ENCODE measurements around the gene MST1. TPM values are rescaled to one million over a fixed set of nuclear protein-coding genes. Genes with fewer than 3 reads are reported as not detected.

MST1 gene
- total RNA-seq, 5 donors from 2014 or later (not counting 1 experiment from before 2014, with no cell fraction given), result 9.9 to 16.1 (median 12.6) TPM

GRCh38 chr3:49718858-49719213 lies 29.6 kb upstream of the MST1 start:
- H3K4me3 ChIP-seq (ENCODE audit: control insufficient read depth in 1 of 2, extremely low read depth in 1 of 2, low read length in 1 of 2), result peak overlapping the region; percentile 80 to 81
- Mint-ChIP-seq H3K36me3 (peaks cover 4% of the 10 kb centered on the region), H3K27ac (peak overlapping the region; percentile 82 to 93), H3K27me3 (no peaks in the 10 kb centered on the region), H3K4me1 (peaks cover 29 to 39% (median 39%) of the 10 kb centered on the region in 3 donors), H3K9me3 (no peaks in the 10 kb centered on the region), H3K4me3 (peak overlapping the region; percentile 86 to 92 (median 88))
- POLR2A ChIA-PET, result no interaction called here
- peaks cover 2 to 40% of the 10 kb centered on the region in 2 experiments for H3K4me1 ChIP-seq (ENCODE audit: control insufficient read depth in 1 of 2, extremely low read depth in 1 of 2, insufficient read depth in 2 of 2, low read length in 2 of 2)
- no peaks in the 10 kb centered on the region for H3K9me3 ChIP-seq
- CTCF ChIA-PET, result interaction anchor here in 1 of 2 donors (0.5 kb wide), 1 partner anchor 1953 kb away, joined by 4 read pairs; no protein-coding TSS in a partner anchor
- H3K36me3 ChIP-seq (ENCODE audit: control insufficient read depth in 2 of 2, extremely low read depth in 1 of 2, insufficient read depth in 1 of 2, low read length in 1 of 2), result peaks cover 5 to 22% of the 10 kb centered on the region in 2 donors
- 22% methylated on average over 33 of the region's 33 CpGs for WGBS (ENCODE audit: insufficient coverage)
- no peak for DNase-seq
- H3K27me3 ChIP-seq (replicated peaks in 1 of 2; ENCODE audit: control insufficient read depth in 2 of 2, extremely low read depth in 1 of 2, insufficient read depth in 2 of 2, low read length in 1 of 2), result no peaks in the 10 kb centered on the region
- no peak overlapping the region for H3K27ac ChIP-seq (ENCODE audit: low read length)
- no peak for ATAC-seq (replicated peaks in 1 of 4)

- H3K9me3 ChIP-seq, result no peaks in the 10 kb centered on the region
- Mint-ChIP-seq H3K4me1 (peaks cover 28 to 37% (median 35%) of the 10 kb centered on the region in 3 donors), H3K4me3 (peak overlapping the region; percentile 86 to 92 (median 88)), H3K9me3 (no peaks in the 10 kb centered on the region), H3K36me3 (peaks cover 4% of the 10 kb centered on the region), H3K27ac (peak overlapping the region in 1 of 2 donors; percentile 93), H3K27me3 (no peaks in the 10 kb centered on the region)
- peaks cover 3 to 43% of the 10 kb centered on the region in 2 experiments for H3K4me1 ChIP-seq (ENCODE audit: control insufficient read depth in 1 of 2, extremely low read depth in 1 of 2, insufficient read depth in 2 of 2, low read length in 2 of 2)
- ATAC-seq (replicated peaks in 1 of 4) (no peak), DNase-seq (no peak)
- WGBS (ENCODE audit: insufficient coverage), result 92% methylated on average over 74 of the region's 75 CpGs
- ChIA-PET CTCF (no interaction called here), POLR2A (no interaction called here)
- no peak overlapping the region for H3K27ac ChIP-seq (ENCODE audit: low read length)
- peak overlapping the region; percentile 80 to 81 for H3K4me3 ChIP-seq (ENCODE audit: control insufficient read depth in 1 of 2, extremely low read depth in 1 of 2, low read length in 1 of 2)
- H3K27me3 ChIP-seq (replicated peaks in 1 of 2; ENCODE audit: control insufficient read depth in 2 of 2, extremely low read depth in 1 of 2, insufficient read depth in 2 of 2, low read length in 1 of 2), result no peaks in the 10 kb centered on the region
- peaks cover 5 to 22% of the 10 kb centered on the region in 2 donors for H3K36me3 ChIP-seq (ENCODE audit: control insufficient read depth in 2 of 2, extremely low read depth in 1 of 2, insufficient read depth in 1 of 2, low read length in 1 of 2)
Observed at GRCh38 chr3:49717959-49718857, 28.9 kb upstream of the MST1 start.

DNA sequence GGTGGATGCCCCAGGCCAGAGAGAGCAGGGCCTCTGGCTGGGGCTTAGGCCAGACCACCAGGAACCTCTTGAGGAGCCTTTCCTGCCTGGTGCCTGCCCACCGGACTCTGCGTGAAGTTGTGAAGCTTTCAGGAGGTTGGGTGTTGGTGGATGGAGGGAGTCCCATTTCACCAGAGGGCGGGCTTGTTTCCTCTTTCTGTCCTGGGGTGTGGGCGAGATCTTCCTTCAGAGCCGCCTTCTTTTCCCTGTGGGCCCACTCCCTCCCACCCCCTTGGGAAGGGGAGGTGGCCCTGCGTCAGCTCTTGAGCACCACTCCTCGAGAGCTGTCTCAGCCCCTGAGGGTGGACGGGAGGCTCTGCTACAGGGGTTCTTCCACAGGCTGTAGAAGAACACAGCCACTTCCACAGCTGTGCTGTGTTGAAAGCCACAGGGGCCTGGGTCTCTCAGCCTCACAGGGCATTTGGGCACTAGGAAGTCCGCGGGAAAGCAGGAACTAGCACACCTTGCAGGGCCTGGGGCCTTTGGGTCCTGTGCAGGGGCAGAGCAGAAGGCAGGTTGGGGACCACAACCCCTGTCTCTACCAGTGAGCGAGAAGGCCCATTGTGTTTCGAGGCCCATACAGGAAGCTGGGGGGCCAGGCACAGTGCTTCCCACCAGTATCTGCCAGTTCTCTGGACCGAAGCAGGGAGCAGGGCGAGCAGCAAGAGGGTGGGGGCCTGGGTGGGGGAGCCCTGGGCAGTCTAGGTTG lies 28.1 kb upstream of the MST1 start:
- ChIA-PET POLR2A (no interaction called here), CTCF (no interaction called here)
- Histone ChIP-seq H3K27ac (ENCODE audit: low read length) (no peak overlapping the region), H3K4me1 (ENCODE audit: control insufficient read depth in 1 of 2, extremely low read depth in 1 of 2, insufficient read depth in 2 of 2, low read length in 2 of 2) (peaks cover 3 to 43% of the 10 kb centered on the region in 2 experiments), H3K36me3 (ENCODE audit: control insufficient read depth in 2 of 2, extremely low read depth in 1 of 2, insufficient read depth in 1 of 2, low read length in 1 of 2) (peaks cover 5 to 17% of the 10 kb centered on the region in 2 donors), H3K27me3 (replicated peaks in 1 of 2; ENCODE audit: control insufficient read depth in 2 of 2, extremely low read depth in 1 of 2, insufficient read depth in 2 of 2, low read length in 1 of 2) (no peaks in the 10 kb centered on the region), H3K9me3 (no peaks in the 10 kb centered on the region), H3K4me3 (ENCODE audit: control insufficient read depth in 1 of 2, extremely low read depth in 1 of 2, low read length in 1 of 2) (no peak overlapping the region)
- Mint-ChIP-seq H3K27ac (no peak overlapping the region), H3K9me3 (no peaks in the 10 kb centered on the region), H3K27me3 (no peaks in the 10 kb centered on the region), H3K4me3 (peak overlapping the region; percentile 21 to 92 (median 21)), H3K36me3 (peaks cover 4% of the 10 kb centered on the region), H3K4me1 (peaks cover 27 to 31% (median 29%) of the 10 kb centered on the region in 3 donors)
- WGBS (ENCODE audit: insufficient coverage), result over 99% methylated on average over 10 of the region's 14 CpGs
- DNase-seq, result no peak
- no peak for ATAC-seq (replicated peaks in 1 of 4)

- H3K36me3 Mint-ChIP-seq, result peaks cover 4% of the 10 kb centered on the region
Observed at GRCh38 chr3:49716691-49717210, 27.5 kb upstream of the MST1 start.

DNA sequence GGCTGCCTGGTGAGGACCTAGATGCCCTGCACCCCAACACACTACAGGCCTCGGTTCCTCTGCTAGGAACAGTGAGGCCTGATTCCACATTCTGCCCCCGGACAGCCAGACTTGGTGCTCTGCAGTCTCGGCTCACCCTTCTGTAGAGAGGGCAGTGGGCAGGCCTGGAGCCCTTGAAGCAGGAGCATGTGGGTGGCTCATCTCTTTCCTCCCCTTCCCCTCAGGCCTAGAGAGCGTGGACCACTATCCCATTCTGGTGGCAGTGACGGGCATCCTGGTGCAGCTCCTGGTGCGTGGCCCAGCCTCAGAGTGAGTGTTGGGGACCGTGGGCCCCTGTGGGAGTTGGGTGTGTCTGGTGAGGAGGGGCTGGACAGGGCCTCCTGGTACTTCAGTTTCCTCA lies 26.9 kb upstream of the MST1 start:
- H3K9me3 ChIP-seq, result no peaks in the 10 kb centered on the region
- Mint-ChIP-seq H3K27me3 (no peaks in the 10 kb centered on the region), H3K4me3 (no peak overlapping the region), H3K4me1 (peaks cover 26 to 31% (median 28%) of the 10 kb centered on the region in 3 donors), H3K9me3 (no peaks in the 10 kb centered on the region), H3K27ac (no peak overlapping the region), H3K36me3 (peaks cover 1% of the 10 kb centered on the region)
- ATAC-seq (replicated peaks in 1 of 4), result no peak
- no peaks in the 10 kb centered on the region for H3K27me3 ChIP-seq (replicated peaks in 1 of 2; ENCODE audit: control insufficient read depth in 2 of 2, extremely low read depth in 1 of 2, insufficient read depth in 2 of 2, low read length in 1 of 2)
- no peak for DNase-seq
- H3K27ac ChIP-seq (ENCODE audit: low read length), result no peak overlapping the region
- WGBS (ENCODE audit: insufficient coverage), result 94% methylated on average over 2 of the region's 7 CpGs
- H3K36me3 ChIP-seq (ENCODE audit: control insufficient read depth in 2 of 2, extremely low read depth in 1 of 2, insufficient read depth in 1 of 2, low read length in 1 of 2), result peaks cover 5 to 9% of the 10 kb centered on the region in 2 donors
- H3K4me1 ChIP-seq (ENCODE audit: control insufficient read depth in 1 of 2, extremely low read depth in 1 of 2, insufficient read depth in 2 of 2, low read length in 2 of 2), result peaks cover 3 to 44% of the 10 kb centered on the region in 2 experiments
- ChIA-PET POLR2A (no interaction called here), CTCF (interaction anchor here in 1 of 2 donors (0.5 kb wide), 1 partner anchor 138 kb away, joined by 3 read pairs; no protein-coding TSS in a partner anchor)
- H3K4me3 ChIP-seq (ENCODE audit: control insufficient read depth in 1 of 2, extremely low read depth in 1 of 2, low read length in 1 of 2), result no peak overlapping the region

More at GRCh38 chr3:49716691-49717210, 27.5 kb upstream of the MST1 start:
- Histone ChIP-seq H3K4me1 (ENCODE audit: control insufficient read depth in 1 of 2, extremely low read depth in 1 of 2, insufficient read depth in 2 of 2, low read length in 2 of 2) (peaks cover 3 to 44% of the 10 kb centered on the region in 2 experiments), H3K27ac (ENCODE audit: low read length) (no peak overlapping the region), H3K9me3 (no peaks in the 10 kb centered on the region), H3K36me3 (ENCODE audit: control insufficient read depth in 2 of 2, extremely low read depth in 1 of 2, insufficient read depth in 1 of 2, low read length in 1 of 2) (peaks cover 5 to 11% of the 10 kb centered on the region in 2 donors), H3K4me3 (ENCODE audit: control insufficient read depth in 1 of 2, extremely low read depth in 1 of 2, low read length in 1 of 2) (no peak overlapping the region), H3K27me3 (replicated peaks in 1 of 2; ENCODE audit: control insufficient read depth in 2 of 2, extremely low read depth in 1 of 2, insufficient read depth in 2 of 2, low read length in 1 of 2) (no peaks in the 10 kb centered on the region)
- H3K4me3 Mint-ChIP-seq, result no peak overlapping the region
- 95% methylated on average over 13 of the region's 16 CpGs for WGBS (ENCODE audit: insufficient coverage)
- ChIA-PET CTCF (no interaction called here), POLR2A (no interaction called here)
- no peaks in the 10 kb centered on the region for H3K9me3 Mint-ChIP-seq
- ATAC-seq (replicated peaks in 1 of 4) (no peak), DNase-seq (no peak)
- no peak overlapping the region for H3K27ac Mint-ChIP-seq
- no peaks in the 10 kb centered on the region for H3K27me3 Mint-ChIP-seq
- H3K4me1 Mint-ChIP-seq, result peaks cover 26 to 30% (median 28%) of the 10 kb centered on the region in 3 donors

DNA sequence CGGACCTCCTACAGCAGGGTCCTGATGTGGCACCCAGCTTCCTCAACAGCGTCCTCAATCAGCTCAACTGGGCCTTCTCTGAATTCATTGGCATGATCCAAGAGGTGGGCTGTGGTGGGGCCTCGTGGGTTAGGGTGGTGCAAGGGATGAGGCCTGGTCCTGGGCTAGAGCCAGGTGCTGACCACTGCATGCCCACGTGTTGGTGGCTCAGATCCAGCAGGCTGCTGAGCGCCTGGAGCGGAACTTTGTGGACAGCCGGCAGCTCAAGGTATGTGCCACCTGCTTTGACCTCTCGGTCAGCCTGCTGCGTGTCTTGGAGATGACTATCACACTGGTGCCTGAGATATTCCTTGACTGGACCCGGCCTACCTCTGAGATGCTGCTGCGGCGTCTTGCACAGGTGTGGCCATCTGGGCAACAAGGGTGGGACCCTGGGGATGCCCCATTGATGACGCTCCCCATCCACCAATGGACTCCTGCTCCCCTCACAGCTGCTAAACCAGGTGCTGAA lies 26.4 kb upstream of the MST1 start:
- Mint-ChIP-seq H3K4me1 (peaks cover 23 to 27% (median 25%) of the 10 kb centered on the region in 3 donors), H3K36me3 (no peaks in the 10 kb centered on the region), H3K27me3 (no peaks in the 10 kb centered on the region), H3K4me3 (no peak overlapping the region), H3K9me3 (no peaks in the 10 kb centered on the region), H3K27ac (no peak overlapping the region)
- Histone ChIP-seq H3K27me3 (replicated peaks in 1 of 2; ENCODE audit: control insufficient read depth in 2 of 2, extremely low read depth in 1 of 2, insufficient read depth in 2 of 2, low read length in 1 of 2) (no peaks in the 10 kb centered on the region), H3K4me1 (ENCODE audit: control insufficient read depth in 1 of 2, extremely low read depth in 1 of 2, insufficient read depth in 2 of 2, low read length in 2 of 2) (peaks cover 3 to 44% of the 10 kb centered on the region in 2 experiments), H3K4me3 (ENCODE audit: control insufficient read depth in 1 of 2, extremely low read depth in 1 of 2, low read length in 1 of 2) (no peak overlapping the region), H3K27ac (ENCODE audit: low read length) (no peak overlapping the region), H3K9me3 (no peaks in the 10 kb centered on the region), H3K36me3 (ENCODE audit: control insufficient read depth in 2 of 2, extremely low read depth in 1 of 2, insufficient read depth in 1 of 2, low read length in 1 of 2) (peaks cover 5 to 10% of the 10 kb centered on the region in 2 donors)
- ChIA-PET POLR2A (no interaction called here), CTCF (no interaction called here)
- 94% methylated on average over 11 of the region's 13 CpGs for WGBS (ENCODE audit: insufficient coverage)
- no peak for ATAC-seq (replicated peaks in 1 of 4)
- DNase-seq, result no peak

All from T-cell (primary cell).